A673 (cell line): Measurements from ENCODE around the gene PHYHIPL.

Experiments used
- EZH2 ChIP-seq: fragments of 200-600 bp; sonication (generic); IDR thresholded peaks from 2 replicates; pipeline ENCODE4 v1.6.1; 2017; ENCODE audit warnings: borderline replicate concordance, low read depth, mild to moderate bottlenecking, mixed read lengths, antibody characterized with exemption, low read length; ENCODE audit not compliant: poor library complexity, severe bottlenecking
- TF ChIP-seq, protein P1 (sequence below): fragments of 300-800, 200-600 bp; sonication (generic); conservative IDR thresholded peaks from 2 replicates; pipeline ENCODE4 v1.5.1; 2017; ENCODE audit warnings: low read depth, mild to moderate bottlenecking, antibody characterized with exemption, low read length, moderate library complexity, mixed read lengths

DNA sequence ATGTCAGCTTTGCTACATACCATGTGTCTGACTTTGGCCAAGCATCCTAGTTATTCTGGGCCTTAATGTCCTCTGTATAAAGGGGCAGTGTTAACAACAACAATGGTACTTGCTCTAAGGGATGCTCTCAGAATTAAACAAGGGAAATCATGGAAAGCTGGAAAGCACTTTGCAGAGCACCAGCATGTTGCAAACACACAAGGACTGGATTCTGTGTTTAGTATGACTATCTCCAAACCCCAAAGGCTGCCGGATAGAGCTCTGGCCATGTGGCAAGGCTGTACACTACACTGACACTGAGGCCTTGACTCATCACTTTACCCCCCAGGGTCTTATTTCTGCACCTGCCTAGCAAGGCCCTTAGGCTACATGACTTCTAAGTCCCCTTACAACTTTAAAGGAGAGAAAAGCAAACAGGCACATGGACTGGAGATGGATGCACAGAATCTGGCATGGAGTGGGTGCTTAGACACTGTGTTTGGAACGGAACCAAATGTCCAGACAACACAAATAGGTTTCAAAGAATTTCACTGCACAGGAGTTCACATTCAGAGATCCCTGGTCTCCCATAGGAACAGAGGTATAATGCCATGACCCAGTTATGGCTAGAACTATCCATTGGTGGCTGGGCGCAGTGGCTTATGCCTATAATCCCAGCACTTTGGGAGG, 111.3 kb downstream of the PHYHIPL start:
- TF ChIP-seq, protein P1, sequence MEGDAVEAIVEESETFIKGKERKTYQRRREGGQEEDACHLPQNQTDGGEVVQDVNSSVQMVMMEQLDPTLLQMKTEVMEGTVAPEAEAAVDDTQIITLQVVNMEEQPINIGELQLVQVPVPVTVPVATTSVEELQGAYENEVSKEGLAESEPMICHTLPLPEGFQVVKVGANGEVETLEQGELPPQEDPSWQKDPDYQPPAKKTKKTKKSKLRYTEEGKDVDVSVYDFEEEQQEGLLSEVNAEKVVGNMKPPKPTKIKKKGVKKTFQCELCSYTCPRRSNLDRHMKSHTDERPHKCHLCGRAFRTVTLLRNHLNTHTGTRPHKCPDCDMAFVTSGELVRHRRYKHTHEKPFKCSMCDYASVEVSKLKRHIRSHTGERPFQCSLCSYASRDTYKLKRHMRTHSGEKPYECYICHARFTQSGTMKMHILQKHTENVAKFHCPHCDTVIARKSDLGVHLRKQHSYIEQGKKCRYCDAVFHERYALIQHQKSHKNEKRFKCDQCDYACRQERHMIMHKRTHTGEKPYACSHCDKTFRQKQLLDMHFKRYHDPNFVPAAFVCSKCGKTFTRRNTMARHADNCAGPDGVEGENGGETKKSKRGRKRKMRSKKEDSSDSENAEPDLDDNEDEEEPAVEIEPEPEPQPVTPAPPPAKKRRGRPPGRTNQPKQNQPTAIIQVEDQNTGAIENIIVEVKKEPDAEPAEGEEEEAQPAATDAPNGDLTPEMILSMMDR = no peak
- TF ChIP-seq EZH2 = no peak
